ENCODE measurements around the gene PAX8.

- TF ChIP-seq EZH2 (IDR thresholded peaks at IDR 0.05), result no peak
- TF ChIP-seq POLR2AphosphoS5 (IDR thresholded peaks at IDR 0.05; ENCODE audit: borderline replicate concordance, low read depth, low read length), result no peak
Measured at GRCh38 chr2:113187771-113188170, 91.0 kb downstream of the PAX8 start.

Data from SK-N-MC (cell line).